ENCODE measurements around the gene PRKCE.

Gene PRKCE

GRCh38 chr2:46223514-46223913, 572.0 kb downstream of the PRKCE start:
- peak in 1 of 2 donors; percentile 52 for DNase-seq

- DNase-seq: no peak
Observed at GRCh38 chr2:46225150-46225625, 573.7 kb downstream of the PRKCE start.

- DNase-seq: no peak
Observed at GRCh38 chr2:46225730-46226129, 574.3 kb downstream of the PRKCE start.

- no peak for DNase-seq
Observed at GRCh38 chr2:46226620-46227019, 575.1 kb downstream of the PRKCE start.

- DNase-seq: no peak
Observed at GRCh38 chr2:46227022-46227421, 575.5 kb downstream of the PRKCE start.

- no peak for DNase-seq
Observed at GRCh38 chr2:46227674-46228289, 576.3 kb downstream of the PRKCE start.

- peak in 1 of 2 donors; percentile 15 for DNase-seq
Observed at GRCh38 chr2:46229134-46230063, 577.9 kb downstream of the PRKCE start.

GRCh38 chr2:46230115-46230571, 578.7 kb downstream of the PRKCE start:
- no peak for DNase-seq

- DNase-seq: no peak
Observed at GRCh38 chr2:46230677-46231425, 579.4 kb downstream of the PRKCE start.

- DNase-seq: no peak
Observed at GRCh38 chr2:46231721-46232120, 580.2 kb downstream of the PRKCE start.

- DNase-seq: no peak
Observed at GRCh38 chr2:46232860-46233259, 581.4 kb downstream of the PRKCE start.

GRCh38 chr2:46236006-46236875, 584.8 kb downstream of the PRKCE start:
- DNase-seq: no peak

GRCh38 chr2:46236876-46237859, 585.7 kb downstream of the PRKCE start:
- DNase-seq: no peak
